Measurements from ENCODE around the gene TEX2.
"Not testable (repeated sequence)": the region's sequence is repeated elsewhere in the genome, so short reads cannot be mapped to it uniquely, and the experiment has no call there.

The TEX2 gene

DNA sequence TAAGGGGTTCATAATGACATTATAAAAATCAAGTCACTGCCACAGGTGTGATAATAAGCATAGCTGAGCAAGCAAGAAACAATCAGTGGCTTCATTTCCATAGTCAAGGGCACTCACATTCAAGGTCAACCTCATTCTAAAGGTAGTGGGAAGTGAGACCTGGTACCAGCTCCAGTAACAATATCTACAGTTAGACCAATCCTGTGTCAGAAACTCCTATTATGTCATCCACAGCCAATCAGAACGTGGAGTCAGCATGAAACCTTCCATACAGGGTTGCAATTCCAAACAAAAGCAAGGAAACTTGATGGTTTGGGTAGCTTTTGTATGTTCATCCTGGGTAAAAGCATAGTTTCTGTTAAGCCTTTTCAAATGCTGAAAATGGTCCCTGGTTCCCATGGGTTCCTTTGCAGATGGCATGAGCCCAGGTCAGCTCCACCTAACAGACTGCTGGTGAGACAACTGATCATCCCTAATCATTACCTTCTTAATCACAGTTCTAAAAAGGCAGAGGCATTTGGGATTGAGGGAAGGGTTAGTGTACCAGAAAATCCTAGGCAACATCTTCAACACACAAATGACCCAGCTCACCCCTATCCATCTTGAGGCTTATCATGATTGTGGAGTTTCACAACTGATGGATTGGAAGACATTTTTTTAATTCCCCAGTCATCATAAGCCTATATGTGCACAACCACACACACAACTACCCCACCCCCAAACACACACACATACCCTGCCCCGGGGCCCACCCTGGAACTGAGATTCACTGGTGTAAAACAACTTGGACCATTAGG lies 30.4 kb downstream of the TEX2 start:
- no peak for DNase-seq

- DNase-seq: no peak
Observed at GRCh38 chr17:64231567-64232141, 31.4 kb downstream of the TEX2 start.

- DNase-seq: no peak
Observed at GRCh38 chr17:64230791-64231408, 32.2 kb downstream of the TEX2 start.

DNA sequence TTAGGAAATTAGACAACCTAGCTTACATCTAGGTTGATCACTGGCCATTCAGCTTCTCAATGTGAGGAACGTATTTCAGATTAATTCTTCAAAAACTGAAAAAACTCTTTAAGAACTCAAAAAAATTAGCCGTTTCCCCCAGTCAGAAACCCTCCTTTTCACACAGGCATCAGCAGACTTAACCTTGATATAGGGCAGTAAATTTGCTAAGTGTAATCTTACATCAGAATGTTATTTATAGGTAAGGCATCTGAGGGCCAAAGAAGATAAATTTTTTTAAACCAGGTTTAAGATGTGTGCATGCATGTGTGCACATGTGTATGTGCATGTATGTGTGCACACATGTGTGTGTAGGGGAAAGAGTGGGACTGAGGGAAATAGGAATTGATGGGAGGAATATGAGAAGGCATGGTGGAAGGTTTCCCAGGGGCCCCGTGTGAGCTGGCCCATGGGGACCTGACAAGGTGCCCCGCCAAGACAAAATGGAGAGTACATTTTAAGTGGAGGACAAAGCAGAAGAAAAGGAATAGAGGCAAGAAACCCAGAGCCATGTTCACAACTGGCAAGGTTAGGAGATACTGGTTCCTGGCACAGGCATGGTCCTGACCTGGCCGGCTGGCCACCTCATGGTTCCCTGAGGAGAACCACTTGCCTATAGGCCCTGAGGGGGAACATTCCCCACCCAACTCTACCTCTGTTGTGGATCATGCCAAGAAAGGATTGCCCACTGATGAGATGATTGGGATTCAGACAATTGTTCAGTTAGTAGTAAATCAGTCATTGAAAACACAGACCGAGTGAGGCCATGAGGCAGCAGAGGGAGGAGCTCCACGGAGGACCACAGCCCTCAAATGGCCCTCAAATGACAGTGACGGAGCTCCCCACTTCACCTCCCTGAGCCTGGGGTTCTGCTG lies 33.0 kb downstream of the TEX2 start:
- no peak for DNase-seq

DNA sequence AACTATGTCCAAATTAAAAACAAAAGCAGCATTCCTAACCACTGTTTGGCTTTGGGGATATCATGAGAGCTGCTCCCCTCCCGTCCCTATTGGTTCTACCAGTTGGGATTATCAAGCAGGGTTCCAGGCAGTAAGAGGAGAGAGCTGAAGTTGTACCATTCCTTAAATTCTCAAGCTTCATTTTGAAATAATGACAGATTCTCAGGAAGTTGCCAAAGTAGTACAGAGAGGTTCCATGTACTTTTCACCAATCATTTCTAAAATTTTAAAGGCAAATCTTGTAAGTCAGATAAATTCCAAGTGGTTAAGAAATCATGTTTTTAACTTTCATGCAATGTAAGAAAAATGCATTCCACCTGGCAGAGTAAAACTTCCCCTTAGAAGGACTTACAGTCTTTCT lies 36.9 kb downstream of the TEX2 start:
- no peak for DNase-seq

DNA sequence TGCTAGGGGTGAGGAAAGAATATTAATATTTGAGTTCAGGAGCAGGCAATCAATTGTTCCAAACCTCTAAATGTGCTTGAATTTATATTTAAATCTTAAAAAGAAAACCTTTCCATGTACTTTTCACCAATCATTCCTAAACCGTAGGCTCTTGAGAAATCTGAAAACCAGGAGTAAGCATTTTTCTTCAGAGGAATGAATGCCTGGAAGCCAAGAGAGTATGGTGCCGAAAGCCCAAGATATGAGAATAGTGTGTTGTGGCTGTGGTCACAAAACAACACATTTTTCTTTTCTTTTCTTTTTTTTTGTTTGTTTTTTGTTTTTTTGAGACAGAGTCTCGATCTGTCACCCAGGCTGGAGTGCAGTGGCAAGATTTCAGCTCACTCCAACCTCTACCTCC lies 37.6 kb downstream of the TEX2 start:
- no peak for DNase-seq

GRCh38 chr17:64223931-64224629 lies 39.0 kb downstream of the TEX2 start:
- no peak for DNase-seq

DNA sequence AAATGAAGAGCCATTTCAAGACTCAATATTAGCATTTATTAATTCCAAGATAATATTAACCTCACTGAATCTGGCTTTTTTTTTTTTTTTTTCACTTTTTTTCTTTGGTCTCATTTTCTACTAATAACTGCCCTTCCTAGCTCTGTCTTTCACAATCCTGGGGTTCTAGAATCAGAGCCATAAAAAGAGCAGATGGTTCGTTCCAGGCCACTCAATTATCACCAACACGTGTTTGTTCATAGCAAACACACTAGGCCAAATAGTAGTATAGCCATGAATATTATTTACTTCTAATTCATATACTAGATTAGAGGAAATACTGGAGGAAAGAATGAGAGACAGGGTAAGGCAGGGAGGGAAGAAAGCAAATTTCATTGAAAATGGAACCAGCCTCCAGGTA lies 39.8 kb downstream of the TEX2 start:
- no peak for DNase-seq

- DNase-seq: no peak
Observed at GRCh38 chr17:64221679-64222078, 41.4 kb downstream of the TEX2 start.

DNA sequence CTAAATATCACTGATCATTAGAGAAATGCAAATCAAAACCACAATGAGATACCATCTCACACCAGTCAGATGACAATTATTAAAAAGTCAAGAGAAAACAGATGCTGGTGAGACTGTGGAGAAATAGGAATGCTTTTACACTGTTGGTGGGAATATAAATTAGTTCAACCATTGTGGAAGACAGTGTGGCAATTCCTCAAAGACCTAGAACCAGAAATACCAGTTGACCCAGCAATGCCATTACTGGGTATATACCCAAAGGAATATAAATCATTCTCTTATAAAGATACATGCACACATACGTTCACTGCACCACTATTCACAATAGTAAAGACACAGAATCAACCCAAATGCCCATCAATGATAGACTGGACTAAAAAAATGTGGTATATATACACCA lies 42.5 kb downstream of the TEX2 start:
- not testable (repeated sequence) for DNase-seq

DNA sequence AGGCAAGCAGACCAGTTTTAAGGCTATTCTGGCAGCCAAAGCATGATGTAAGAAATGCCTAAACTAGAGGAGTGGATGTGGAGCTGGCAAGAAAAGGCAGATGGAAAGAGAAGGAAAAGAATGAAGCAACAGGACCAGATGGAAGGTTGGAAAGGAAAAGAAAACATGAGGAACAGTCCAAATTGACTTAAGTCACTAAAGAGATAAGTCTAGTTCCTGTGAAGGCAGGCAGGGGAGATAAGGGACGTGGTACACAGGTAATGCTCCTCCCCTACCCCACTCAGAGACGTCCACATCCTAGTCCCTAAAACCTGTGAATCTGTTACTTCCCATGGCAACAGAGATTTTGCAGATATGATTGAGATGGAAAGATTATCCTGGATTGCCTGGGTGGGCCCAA lies 43.5 kb downstream of the TEX2 start:
- DNase-seq: no peak

- peak; percentile 95 for DNase-seq
Observed at GRCh38 chr17:64218066-64218465, 45.0 kb downstream of the TEX2 start.

- no peak for DNase-seq
Observed at GRCh38 chr17:64217249-64217691, 45.8 kb downstream of the TEX2 start.

DNA sequence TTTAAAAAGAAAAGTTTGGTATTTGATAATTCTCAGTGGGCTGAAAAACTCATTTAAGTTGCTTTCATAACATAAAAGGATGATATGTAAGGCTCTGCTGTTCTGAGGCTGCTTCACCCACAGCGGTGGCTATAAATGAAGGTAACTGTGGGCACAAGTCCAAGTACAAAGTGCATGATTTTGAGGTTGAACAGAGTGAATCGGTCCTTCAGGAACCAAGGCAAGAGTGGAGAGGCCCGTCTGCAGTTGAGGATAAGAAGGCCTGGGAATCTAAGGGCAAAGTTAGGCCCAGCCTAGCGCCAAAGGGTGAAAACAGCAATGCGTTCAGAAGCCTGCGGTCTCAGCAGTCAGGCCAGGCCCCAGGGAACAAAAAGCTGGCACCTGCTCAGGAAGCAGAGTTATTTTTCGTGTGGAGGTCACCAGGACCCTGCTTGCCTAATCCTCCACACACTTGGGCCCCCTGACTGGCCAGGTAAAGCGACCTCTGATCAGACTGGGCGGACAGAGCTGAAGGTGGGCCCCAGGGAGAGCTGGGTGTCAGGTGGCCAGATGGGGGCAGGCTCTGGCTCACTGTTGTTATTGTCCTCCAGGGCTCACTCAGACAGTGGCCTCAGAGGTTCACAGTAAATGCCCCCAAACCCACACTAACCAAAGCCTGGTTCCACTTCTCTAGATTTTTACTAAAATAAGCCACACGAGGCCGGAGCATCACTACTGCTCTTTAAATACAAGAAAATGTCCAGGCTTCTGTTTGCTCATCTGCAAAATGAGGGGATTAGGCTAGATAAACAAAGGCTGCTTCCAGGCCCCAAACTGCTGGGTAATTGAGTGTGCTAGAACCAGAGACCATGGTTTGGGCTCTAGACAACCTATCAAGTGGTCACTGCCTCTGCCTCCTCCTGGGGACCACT lies 46.5 kb downstream of the TEX2 start:
- peak; percentile 91 for DNase-seq

- no peak for DNase-seq
Observed at GRCh38 chr17:64216000-64216337, 47.1 kb downstream of the TEX2 start.

DNA sequence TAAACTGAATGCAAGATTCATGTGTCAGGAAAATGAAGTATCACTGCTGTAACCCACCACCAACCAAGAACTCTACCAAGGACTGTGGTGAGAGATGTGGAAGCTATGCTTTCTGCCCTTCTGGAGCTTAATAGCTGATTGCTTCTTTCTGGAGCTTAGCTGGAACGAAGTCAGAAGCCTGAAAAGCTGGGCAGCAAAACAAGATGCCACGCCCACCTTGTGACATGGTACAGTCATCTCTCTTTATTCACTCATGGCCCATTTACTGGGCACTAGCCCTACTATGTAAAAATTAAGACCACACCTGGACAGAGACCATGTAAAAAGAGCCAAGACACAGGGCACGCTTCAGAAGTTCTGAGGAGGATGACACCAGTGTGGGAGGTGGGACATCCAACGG lies 48.1 kb downstream of the TEX2 start:
- DNase-seq: no peak

DNA sequence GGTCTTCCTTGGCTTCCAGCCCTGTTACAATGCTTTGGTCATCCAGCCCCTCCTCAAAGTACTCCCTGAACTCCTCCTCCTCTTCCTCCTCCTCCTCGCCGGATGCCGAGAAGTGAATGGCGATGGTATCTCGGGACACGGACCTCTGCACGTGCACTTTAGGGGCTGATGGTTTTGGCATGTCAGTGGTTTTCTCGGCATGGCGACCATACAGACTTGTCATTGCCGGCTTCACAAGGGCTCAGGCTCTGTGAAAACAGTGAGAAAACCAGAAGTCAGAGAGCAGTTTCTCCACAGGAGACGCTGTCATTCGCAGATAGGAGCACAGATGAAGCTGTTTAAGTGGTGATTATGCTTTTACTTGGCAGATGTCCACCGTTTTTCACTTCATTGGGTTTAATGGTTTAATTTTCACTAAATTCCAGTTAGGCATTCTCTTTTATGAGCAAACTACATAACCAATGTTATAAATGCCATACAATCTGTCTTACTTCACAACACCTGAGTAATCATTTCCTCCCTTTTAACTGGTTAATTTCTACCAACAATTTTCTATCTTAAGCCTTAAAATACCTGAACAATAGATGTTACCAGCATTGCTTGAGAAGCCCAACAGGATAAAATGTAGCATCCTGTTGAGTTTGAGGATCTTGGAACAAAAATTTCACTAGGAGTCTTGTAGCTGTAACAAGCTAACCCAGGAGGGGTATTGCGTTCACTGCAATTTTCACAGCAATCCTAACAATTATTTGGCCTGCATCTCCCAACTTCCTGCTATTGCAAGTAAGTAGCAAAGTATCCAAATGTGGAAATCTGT lies 48.9 kb downstream of the TEX2 start:
- no peak for DNase-seq

- no peak for DNase-seq
Observed at GRCh38 chr17:64212122-64212521, 50.9 kb downstream of the TEX2 start.

DNA sequence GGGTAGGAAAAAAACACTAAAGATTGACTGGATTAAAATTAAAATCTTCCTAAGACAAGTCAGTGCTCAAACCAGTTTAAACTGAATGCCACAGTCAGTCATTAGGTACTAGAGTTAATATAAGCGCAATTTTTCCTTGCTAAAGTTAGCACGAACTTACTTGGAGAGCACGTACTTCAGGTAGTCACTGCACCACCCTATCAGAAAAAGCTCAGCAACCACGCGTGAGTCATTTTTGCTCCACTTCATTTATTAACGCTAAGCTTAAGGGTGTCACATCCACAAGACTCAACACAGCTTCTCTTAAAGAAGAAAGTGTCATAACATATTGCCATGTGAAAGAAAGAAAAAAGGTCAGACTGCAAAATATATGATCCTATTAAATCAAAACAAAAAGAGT lies 53.1 kb downstream of the TEX2 start:
- no peak for DNase-seq

DNA sequence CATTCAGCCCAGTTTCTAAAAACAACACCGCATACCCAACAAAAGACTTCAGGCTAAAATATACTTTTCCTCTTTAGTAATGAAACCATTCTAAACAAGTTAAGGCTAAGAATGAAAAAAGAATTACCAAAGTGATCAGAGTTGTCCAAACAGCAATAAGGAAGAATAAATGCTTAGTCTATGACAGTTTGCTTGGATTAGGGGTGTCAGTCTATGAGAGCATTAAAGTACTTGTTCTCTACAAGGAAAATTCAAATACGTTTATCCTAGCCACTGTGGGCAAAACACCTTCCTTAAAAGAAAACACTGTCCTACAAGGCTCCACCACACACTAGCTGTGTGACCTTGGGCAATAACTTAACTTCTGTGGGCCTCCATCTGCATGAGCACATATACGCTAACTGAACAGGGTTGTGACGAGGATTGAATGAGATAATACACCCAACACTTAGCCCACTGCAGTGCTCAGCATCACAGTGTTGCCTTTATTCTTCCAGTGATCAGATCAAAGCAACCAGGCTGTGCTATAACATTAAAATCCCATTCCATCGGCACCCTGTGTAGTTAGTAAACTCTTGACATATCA lies 53.6 kb downstream of the TEX2 start:
- peak; percentile 6 for DNase-seq

All from MV-4-11 (cell line).